Naive thymus-derived CD4-positive, alpha-beta T cell (primary cell): ENCODE results near the gene AMHR2. TPM values are rescaled to one million over a fixed set of nuclear protein-coding genes. Genes with fewer than 3 reads are reported as not detected.
A peak's percentile ranks its signal among the peaks of the same experiment; 100 is the strongest.
"Not testable (repeated sequence)": the region's sequence is repeated elsewhere in the genome, so short reads cannot be mapped to it uniquely, and the experiment has no call there.

Experiments used
- ATAC-seq: fragments of 150-1000 bp; cut with Tn5 transposase; 2 replicates; pipeline ENCODE4 v1.10.0; 2021; ENCODE audit warnings: mild to moderate bottlenecking, moderate library complexity
- CTCF ChIA-PET: fragments of 350-600 bp; sonication (Branson Sonifier 250); formaldehyde crosslinking; loops from one replicate; lab custom pipeline; 2021; ENCODE audit warnings: antibody characterized with exemption; lab: Charles Lee
- POLR2A ChIA-PET: fragments of 350-600 bp; sonication (Branson Sonifier 250); formaldehyde crosslinking; loops from one replicate; lab custom pipeline; 2021; ENCODE audit warnings: antibody characterized with exemption, inconsistent platforms; lab: Charles Lee
- DNase-seq, 9 donors: peaks; one replicate each; pipeline versions ENCODE4 v3.0.0 to v3.0.0-alpha.2; 2020 to 2022; ENCODE audit warnings: mixed read lengths in 1 of 9
- H3K27ac ChIP-seq: one replicate; pipeline ENCODE4 v1.7.0; 2013; ENCODE audit warnings: mild to moderate bottlenecking, low read depth, low read length, moderate library complexity
- H3K27me3 ChIP-seq, 2 donors: one replicate each; pipeline ENCODE4 v1.7.0; 2013; ENCODE audit warnings: low read length in 2 of 2, mild to moderate bottlenecking in 2 of 2, moderate library complexity in 2 of 2; ENCODE audit not compliant: control insufficient read depth in 2 of 2, insufficient read depth in 2 of 2
- H3K36me3 ChIP-seq, 3 experiments: 1 replicate in 2 of 3; 2 replicates in 1 of 3; pipeline ENCODE4 v1.7.0; 2013; ENCODE audit warnings: low read length in 3 of 3, mild to moderate bottlenecking in 3 of 3, moderate library complexity in 1 of 3; ENCODE audit not compliant: insufficient read depth in 3 of 3, control insufficient read depth in 2 of 3
- H3K4me1 ChIP-seq, 2 donors: one replicate each; pipeline ENCODE4 v1.7.0; 2013; ENCODE audit warnings: low read length in 2 of 2, mild to moderate bottlenecking in 2 of 2, moderate library complexity in 1 of 2; ENCODE audit not compliant: control insufficient read depth in 2 of 2, insufficient read depth in 2 of 2
- H3K4me3 ChIP-seq: 2 replicates; pipeline ENCODE4 v1.7.0; 2013; ENCODE audit warnings: mild to moderate bottlenecking, low read length
- H3K9me3 ChIP-seq, 3 experiments: 1 replicate in 2 of 3; 2 replicates in 1 of 3; pipeline ENCODE4 v1.7.0; 2013; ENCODE audit warnings: low read length in 3 of 3; ENCODE audit not compliant: control insufficient read depth in 2 of 3
- H3K27ac Mint-ChIP-seq, 9 donors: one replicate each; pipeline ENCODE4 v1.8.0; 2020 to 2022; ENCODE audit warnings: mixed read lengths in 9 of 9, mild to moderate bottlenecking in 8 of 9, moderate library complexity in 5 of 9, inconsistent platforms in 2 of 9
- H3K27me3 Mint-ChIP-seq, 5 donors: one replicate each; pipeline ENCODE4 v1.8.0; 2021 to 2022; ENCODE audit warnings: mixed read lengths in 5 of 5, mild to moderate bottlenecking in 1 of 5
- H3K36me3 Mint-ChIP-seq, 5 donors: one replicate each; pipeline ENCODE4 v1.8.0; 2020 to 2022; ENCODE audit warnings: mixed read lengths in 5 of 5, mild to moderate bottlenecking in 3 of 5, inconsistent platforms in 1 of 5
- H3K4me1 Mint-ChIP-seq, 7 donors: one replicate each; pipeline ENCODE4 v1.8.0; 2020 to 2022; ENCODE audit warnings: mixed read lengths in 7 of 7, mild to moderate bottlenecking in 3 of 7, inconsistent platforms in 1 of 7
- H3K4me3 Mint-ChIP-seq, 10 donors: one replicate each; pipeline ENCODE4 v1.8.0; 2020 to 2022; ENCODE audit warnings: mild to moderate bottlenecking in 10 of 10, mixed read lengths in 10 of 10, moderate library complexity in 6 of 10, inconsistent platforms in 2 of 10
- H3K9me3 Mint-ChIP-seq, 11 donors: one replicate each; pipeline ENCODE4 v1.8.0; 2020 to 2022; ENCODE audit warnings: mixed read lengths in 11 of 11, mild to moderate bottlenecking in 4 of 11, inconsistent platforms in 1 of 11, moderate library complexity in 1 of 11
- intact Hi-C, 2 donors: fragments of 100-400 bp; cut with micrococcal nuclease; formaldehyde crosslinking; loops; one replicate each; pipeline ENCODE4 v1.15.1; 2023
- polyA plus RNA-seq, 2 donors: library from polyadenylated mRNA; unstranded; fragments of 300-500 nt; fragmentation: Illumina TruSeq; gene quantifications; one replicate each; pipeline ENCODE4 v1.2.3, GENCODE V29; 2021
- total RNA-seq, 6 experiments: library from RNA in 5 of 6; stranded (reverse) in 5 of 6; gene quantifications; 1 replicate in 5 of 6; 2 replicates in 1 of 6; pipeline ENCODE4 v1.2.3 and lab custom pipeline; 2021 to 2026

The AMHR2 gene
- total and polyA plus RNA-seq, 7 experiments from 2014 or later = not detected

DNA sequence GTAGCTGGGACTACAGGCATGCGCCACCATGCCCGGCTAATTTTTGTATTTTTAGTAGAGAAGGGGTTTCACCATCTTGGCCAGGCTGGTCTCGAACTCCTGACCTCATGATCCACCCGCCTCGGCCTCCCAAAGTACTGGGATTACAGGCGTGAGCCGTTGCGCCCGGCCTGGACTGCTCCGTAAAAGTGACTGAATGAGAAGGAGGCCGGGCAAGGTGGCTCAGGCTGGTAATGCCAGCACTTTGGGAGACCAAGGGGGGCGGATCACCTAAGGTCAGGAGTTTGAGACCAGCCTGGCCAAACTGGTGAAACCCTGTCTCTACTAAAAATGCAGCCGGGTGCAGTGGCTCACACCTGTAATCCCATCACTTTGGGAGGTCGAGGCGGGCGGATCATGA is 21.3 kb upstream of the AMHR2 start:
- H3K4me3 ChIP-seq, POLR2A ChIA-PET, H3K27me3 ChIP-seq, ATAC-seq, H3K4me3 Mint-ChIP-seq, H3K9me3 ChIP-seq, H3K27ac Mint-ChIP-seq, H3K4me1 ChIP-seq, H3K27me3 Mint-ChIP-seq, DNase-seq, H3K9me3 Mint-ChIP-seq, CTCF ChIA-PET, intact Hi-C loops, H3K27ac ChIP-seq: not testable (repeated sequence)
- peaks cover 0 to 37% (median 0%) of the 10 kb centered on the region in 3 experiments for H3K36me3 ChIP-seq
- Mint-ChIP-seq H3K4me1 (peaks cover 7 to 20% (median 11%) of the 10 kb centered on the region in 7 donors), H3K36me3 (peaks cover 4 to 16% (median 11%) of the 10 kb centered on the region in 5 donors)

DNA sequence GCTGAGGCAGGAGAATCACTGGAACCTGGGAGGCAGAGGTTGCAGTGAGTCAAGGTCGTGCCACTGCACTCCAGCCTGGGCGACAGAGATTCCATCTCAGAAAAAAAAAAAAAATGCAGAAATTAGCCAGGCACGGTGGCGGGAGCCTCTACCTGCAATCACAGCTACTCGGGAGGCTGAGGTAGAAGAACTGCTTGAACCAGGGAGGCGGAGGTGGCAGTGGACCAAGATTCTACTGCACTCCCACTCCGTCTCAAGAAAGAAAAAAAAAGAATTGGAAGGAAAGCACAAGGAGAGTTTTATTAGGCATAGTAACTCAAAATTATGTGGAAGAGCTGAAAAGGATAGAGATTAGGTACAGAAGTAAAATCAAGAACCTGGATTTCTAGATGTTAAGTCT is 20.8 kb upstream of the AMHR2 start:
- H3K4me1 Mint-ChIP-seq = peaks cover 4 to 17% (median 10%) of the 10 kb centered on the region in 7 donors
- Histone ChIP-seq H3K9me3 (no peaks in the 10 kb centered on the region), H3K36me3 (peaks cover 0 to 38% (median 0%) of the 10 kb centered on the region in 3 experiments), H3K4me3 (no peak overlapping the region), H3K27ac (no peak overlapping the region), H3K27me3 (no peaks in the 10 kb centered on the region), H3K4me1 (no peaks in the 10 kb centered on the region)
- H3K4me3 Mint-ChIP-seq = no peak overlapping the region
- intact Hi-C loops = no loop called here
- no peak overlapping the region for H3K27ac Mint-ChIP-seq
- no peaks in the 10 kb centered on the region for H3K9me3 Mint-ChIP-seq
- no peaks in the 10 kb centered on the region for H3K27me3 Mint-ChIP-seq
- POLR2A ChIA-PET = no interaction called here
- ATAC-seq = no peak
- CTCF ChIA-PET = no interaction called here
- peaks cover 4 to 16% (median 11%) of the 10 kb centered on the region in 5 donors for H3K36me3 Mint-ChIP-seq
- DNase-seq = no peak

DNA sequence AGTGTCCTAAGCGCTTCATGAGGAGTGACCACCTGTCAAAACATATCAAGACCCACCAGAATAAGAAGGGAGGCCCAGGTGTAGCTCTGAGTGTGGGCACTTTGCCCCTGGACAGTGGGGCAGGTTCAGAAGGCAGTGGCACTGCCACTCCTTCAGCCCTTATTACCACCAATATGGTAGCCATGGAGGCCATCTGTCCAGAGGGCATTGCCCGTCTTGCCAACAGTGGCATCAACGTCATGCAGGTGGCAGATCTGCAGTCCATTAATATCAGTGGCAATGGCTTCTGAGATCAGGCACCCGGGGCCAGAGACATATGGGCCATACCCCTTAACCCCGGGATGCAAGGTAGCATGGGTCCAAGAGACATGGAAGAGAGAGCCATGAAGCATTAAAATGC is 12.7 kb upstream of the AMHR2 start:
- ATAC-seq (no peak), DNase-seq (no peak)
- Histone ChIP-seq H3K27me3 (no peaks in the 10 kb centered on the region), H3K4me1 (peaks cover 7 to 13% of the 10 kb centered on the region in 2 donors), H3K36me3 (peaks cover 10 to 63% (median 25%) of the 10 kb centered on the region in 3 experiments), H3K9me3 (no peaks in the 10 kb centered on the region), H3K27ac (no peak overlapping the region), H3K4me3 (no peak overlapping the region)
- Mint-ChIP-seq H3K4me3 (no peak overlapping the region), H3K27ac (peak overlapping the region in 3 of 9 donors; percentile 43 to 63 (median 56)), H3K36me3 (peaks cover 14 to 27% (median 26%) of the 10 kb centered on the region in 5 donors), H3K27me3 (no peaks in the 10 kb centered on the region), H3K9me3 (no peaks in the 10 kb centered on the region), H3K4me1 (peaks cover 22 to 53% (median 41%) of the 10 kb centered on the region in 7 donors)
- ChIA-PET POLR2A (interaction anchor here (1.5 to 1.9 kb wide), 2 partner anchors 29 to 58 kb away, joined by 3 to 5 read pairs; no protein-coding TSS in a partner anchor), CTCF (interaction anchor here (0.6 to 3.7 kb wide), 3 partner anchors 10 to 529 kb away, joined by 4 to 15 read pairs (median 9); no protein-coding TSS in a partner anchor)
- intact Hi-C loops = no loop called here

DNA sequence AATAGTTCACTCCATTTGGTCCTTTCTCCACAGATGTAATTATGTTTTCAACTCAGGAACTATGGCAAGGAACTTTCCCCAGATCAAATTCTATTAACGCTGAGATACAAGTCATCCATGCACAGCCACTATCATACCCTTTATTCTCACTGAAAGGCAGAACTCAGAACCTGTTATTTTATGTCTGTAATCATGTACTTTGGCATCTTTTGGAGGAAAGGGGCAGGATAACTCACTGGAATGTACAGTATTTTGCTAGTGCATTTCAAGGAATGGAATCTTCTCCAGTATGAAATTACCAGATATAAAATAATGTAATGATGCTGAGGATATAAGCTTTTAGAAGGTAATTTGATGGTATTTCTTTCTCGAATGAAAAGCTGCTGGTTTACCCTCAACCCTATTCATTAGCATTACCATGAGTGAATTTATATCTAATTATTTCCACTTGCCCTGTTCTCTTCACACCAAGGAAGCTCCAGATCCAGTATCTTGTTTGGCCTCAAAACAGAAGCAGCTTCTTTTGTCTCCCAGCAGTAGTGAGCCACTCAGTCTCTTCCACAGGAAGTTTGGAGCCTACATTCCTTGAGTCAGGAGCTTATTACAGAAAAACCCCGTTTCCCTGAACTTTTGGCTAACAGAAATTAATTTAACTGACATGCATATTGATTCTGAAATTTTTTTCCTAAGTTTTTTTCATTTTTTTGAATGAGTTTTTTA is 10.0 kb upstream of the AMHR2 start:
- Mint-ChIP-seq H3K4me1 (peaks cover 27 to 72% (median 61%) of the 10 kb centered on the region in 7 donors), H3K9me3 (no peaks in the 10 kb centered on the region), H3K27me3 (no peaks in the 10 kb centered on the region), H3K36me3 (peaks cover 10 to 22% (median 22%) of the 10 kb centered on the region in 5 donors), H3K27ac (peak overlapping the region in 8 of 9 donors; percentile 53 to 89 (median 76)), H3K4me3 (peak overlapping the region in 3 of 10 donors; percentile 52 to 70 (median 60))
- DNase-seq = no peak
- CTCF ChIA-PET = no interaction called here
- H3K27me3 ChIP-seq = no peaks in the 10 kb centered on the region
- POLR2A ChIA-PET = interaction anchor here (0.7 kb wide), 1 partner anchor 856 kb away, joined by 4 read pairs; no protein-coding TSS in a partner anchor
- intact Hi-C loops = no loop called here
- H3K36me3 ChIP-seq = peaks cover 10 to 43% (median 25%) of the 10 kb centered on the region in 3 experiments
- H3K27ac ChIP-seq = no peak overlapping the region
- no peak overlapping the region for H3K4me3 ChIP-seq
- no peak for ATAC-seq
- H3K9me3 ChIP-seq = no peaks in the 10 kb centered on the region
- peaks cover 7 to 17% of the 10 kb centered on the region in 2 donors for H3K4me1 ChIP-seq

DNA sequence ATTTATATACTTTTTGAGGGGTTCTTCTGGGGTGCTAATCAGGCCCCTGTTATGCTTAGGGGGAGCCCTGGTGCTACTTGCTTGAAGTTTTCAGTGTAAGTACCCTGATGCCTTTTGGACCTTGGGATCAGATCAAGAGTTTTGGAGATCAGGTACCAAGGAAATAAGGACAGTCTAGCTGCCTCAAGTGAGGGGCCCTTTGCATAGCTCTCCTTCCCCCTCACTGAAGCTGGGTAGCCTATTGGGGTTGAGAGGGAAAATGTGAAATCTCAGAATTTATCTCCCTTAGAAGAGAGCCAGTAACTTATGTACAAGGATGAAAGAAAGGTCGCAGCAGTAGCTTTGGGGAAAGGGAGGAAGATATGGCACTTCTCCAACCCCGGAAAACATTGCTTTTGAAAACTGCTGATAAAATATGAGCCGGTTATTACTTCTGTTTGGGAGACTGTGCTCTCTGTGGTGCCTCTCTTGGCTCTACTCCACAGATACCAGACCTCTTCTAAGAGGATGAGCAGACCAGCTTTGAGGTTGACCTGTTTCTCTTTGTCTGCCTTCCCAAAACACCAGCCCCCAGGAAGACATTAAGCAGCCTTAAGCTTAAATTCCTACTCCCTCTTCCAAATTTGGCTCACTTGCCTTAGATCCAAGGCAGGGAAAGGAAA is 8.8 kb upstream of the AMHR2 start:
- DNase-seq (no peak), ATAC-seq (no peak)
- Histone ChIP-seq H3K4me3 (no peak overlapping the region), H3K27me3 (no peaks in the 10 kb centered on the region), H3K9me3 (no peaks in the 10 kb centered on the region), H3K36me3 (peaks cover 5 to 30% (median 17%) of the 10 kb centered on the region in 3 experiments), H3K4me1 (peaks cover 7 to 17% of the 10 kb centered on the region in 2 donors), H3K27ac (peak overlapping the region; percentile 39)
- Mint-ChIP-seq H3K4me3 (no peak overlapping the region), H3K27ac (peak overlapping the region in 6 of 9 donors; percentile 29 to 89 (median 64)), H3K4me1 (peaks cover 31 to 83% (median 71%) of the 10 kb centered on the region in 7 donors), H3K9me3 (no peaks in the 10 kb centered on the region), H3K36me3 (peaks cover 10 to 17% (median 15%) of the 10 kb centered on the region in 5 donors), H3K27me3 (no peaks in the 10 kb centered on the region)
- intact Hi-C loops = no loop called here
- ChIA-PET POLR2A (interaction anchor here (0.6 to 1.0 kb wide), 3 partner anchors 13 to 251 kb away, joined by 3 to 5 read pairs (median 4); no protein-coding TSS in a partner anchor), CTCF (interaction anchor here (0.9 kb wide), 1 partner anchor 63 kb away, joined by 3 read pairs; no protein-coding TSS in a partner anchor)

DNA sequence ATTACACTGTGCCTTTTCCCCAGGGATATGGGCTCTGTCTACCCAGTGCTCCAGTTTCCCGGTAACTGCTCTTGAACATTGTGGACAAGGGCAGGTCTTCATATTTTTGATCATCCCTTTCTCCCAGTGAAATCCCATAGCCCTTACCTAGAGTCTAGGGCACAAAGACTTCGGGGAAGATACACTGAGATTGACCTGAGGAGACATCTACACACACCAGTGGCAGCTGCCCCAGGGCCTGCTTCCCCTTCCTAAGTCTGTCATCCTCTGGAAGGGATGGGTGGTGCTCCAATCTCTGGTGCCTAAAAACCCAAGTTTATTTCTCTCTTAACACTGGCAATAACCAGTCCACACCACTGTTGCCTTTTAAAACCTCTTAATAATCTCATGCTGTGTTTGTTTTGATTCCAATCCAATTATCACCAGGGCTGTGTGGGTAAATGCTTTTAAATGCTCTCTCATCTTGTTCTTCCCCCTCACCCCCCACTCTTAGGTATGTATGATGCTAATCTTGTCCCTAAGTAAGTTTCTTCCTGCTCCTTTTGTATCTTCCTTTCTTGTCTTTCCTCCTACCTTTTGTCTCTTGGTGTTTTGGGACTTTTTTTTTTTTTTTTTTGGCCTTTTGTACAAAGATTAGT is 7.8 kb upstream of the AMHR2 start:
- H3K27ac ChIP-seq, H3K9me3 ChIP-seq, H3K4me3 ChIP-seq, H3K27me3 Mint-ChIP-seq, intact Hi-C loops, H3K9me3 Mint-ChIP-seq, ATAC-seq, H3K27me3 ChIP-seq, DNase-seq, H3K4me3 Mint-ChIP-seq: not testable (repeated sequence)
- peaks cover 8 to 15% (median 12%) of the 10 kb centered on the region in 5 donors for H3K36me3 Mint-ChIP-seq
- Histone ChIP-seq H3K36me3 (peaks cover 4 to 22% (median 14%) of the 10 kb centered on the region in 3 experiments), H3K4me1 (peaks cover 7 to 17% of the 10 kb centered on the region in 2 donors)
- peaks cover 31 to 81% (median 69%) of the 10 kb centered on the region in 7 donors for H3K4me1 Mint-ChIP-seq
- H3K27ac Mint-ChIP-seq = peak overlapping the region in 8 of 9 donors; percentile 23 to 89 (median 68)
- ChIA-PET POLR2A (interaction anchor here (0.6 to 1.0 kb wide), 2 partner anchors 14 to 60 kb away, joined by 3 to 4 read pairs; no protein-coding TSS in a partner anchor), CTCF (interaction anchor here (0.9 to 2.1 kb wide), 2 partner anchors 64 to 71 kb away, joined by 3 to 6 read pairs; no protein-coding TSS in a partner anchor)
